C4-2B (cell line): ENCODE measurements around the gene PTPRD.

Experiments used
- ZFX ChIP-seq: fragments of 450-650 bp; IDR thresholded peaks from 2 replicates; pipeline ENCODE4 v1.6.1; 2017
- TF ChIP-seq, protein P1 (sequence below): fragments of 450-650 bp; conservative IDR thresholded peaks from 2 replicates; pipeline ENCODE4 v1.5.1; 2017; ENCODE audit warnings: mild to moderate bottlenecking

DNA sequence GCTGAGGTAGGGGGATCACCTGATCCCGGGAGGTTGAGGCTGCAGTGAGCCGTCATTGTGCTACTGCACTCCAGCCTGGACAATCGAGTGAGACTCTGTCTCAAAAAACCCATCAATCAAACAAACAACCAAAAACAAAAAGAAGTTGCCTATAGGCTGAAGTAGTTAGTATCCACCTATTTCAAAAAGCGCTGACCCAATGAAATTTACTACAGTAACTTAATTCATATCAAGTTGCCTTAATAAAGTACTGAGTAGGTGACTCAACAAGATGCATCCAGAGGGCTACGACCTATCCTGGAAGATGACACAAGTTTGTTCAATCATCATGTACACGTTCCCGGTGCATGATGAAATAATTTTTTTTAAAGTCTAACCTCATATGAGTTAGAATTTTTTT is 2164.6 kb downstream of the PTPRD start:
- TF ChIP-seq, protein P1, sequence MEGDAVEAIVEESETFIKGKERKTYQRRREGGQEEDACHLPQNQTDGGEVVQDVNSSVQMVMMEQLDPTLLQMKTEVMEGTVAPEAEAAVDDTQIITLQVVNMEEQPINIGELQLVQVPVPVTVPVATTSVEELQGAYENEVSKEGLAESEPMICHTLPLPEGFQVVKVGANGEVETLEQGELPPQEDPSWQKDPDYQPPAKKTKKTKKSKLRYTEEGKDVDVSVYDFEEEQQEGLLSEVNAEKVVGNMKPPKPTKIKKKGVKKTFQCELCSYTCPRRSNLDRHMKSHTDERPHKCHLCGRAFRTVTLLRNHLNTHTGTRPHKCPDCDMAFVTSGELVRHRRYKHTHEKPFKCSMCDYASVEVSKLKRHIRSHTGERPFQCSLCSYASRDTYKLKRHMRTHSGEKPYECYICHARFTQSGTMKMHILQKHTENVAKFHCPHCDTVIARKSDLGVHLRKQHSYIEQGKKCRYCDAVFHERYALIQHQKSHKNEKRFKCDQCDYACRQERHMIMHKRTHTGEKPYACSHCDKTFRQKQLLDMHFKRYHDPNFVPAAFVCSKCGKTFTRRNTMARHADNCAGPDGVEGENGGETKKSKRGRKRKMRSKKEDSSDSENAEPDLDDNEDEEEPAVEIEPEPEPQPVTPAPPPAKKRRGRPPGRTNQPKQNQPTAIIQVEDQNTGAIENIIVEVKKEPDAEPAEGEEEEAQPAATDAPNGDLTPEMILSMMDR: no peak
- no peak for TF ChIP-seq ZFX
